ENCODE measurements around the gene NAV3. TPM values are rescaled to one million over a fixed set of nuclear protein-coding genes. Genes with fewer than 3 reads are reported as not detected.

Gene NAV3
- total and polyA plus RNA-seq, 2 experiments from 2014 or later, result 4.0 to 12.0 TPM

DNA sequence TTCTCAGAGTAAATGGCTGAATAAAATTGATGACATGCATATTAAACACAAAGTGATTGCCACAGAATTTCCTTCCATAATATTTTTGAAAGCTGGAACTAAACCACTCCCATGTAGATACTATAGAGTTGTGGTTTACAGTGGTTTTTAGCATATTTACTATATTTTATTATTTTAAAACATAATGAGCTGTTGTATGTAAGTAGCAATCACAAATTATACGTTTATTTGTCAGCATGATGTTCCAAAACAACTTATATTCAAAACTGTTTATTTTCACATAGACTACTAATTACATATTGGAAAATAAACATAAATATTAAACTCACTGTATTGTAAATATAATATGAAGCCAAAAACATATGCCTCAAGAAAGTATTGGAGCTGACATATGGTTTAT is 77.2 kb downstream of the NAV3 start:
- H3K27me3 Mint-ChIP-seq (ENCODE audit: insufficient read depth, low read depth, poor library complexity), result no peaks in the 10 kb centered on the region
- H3K27ac Mint-ChIP-seq, result no peak overlapping the region
- 0 out of 3 replicates have a peak, but pooled peaks cover 2% of the 10 kb centered on the region for H3K4me1 Mint-ChIP-seq
- Histone ChIP-seq H3F3A (replicated peaks; ENCODE audit: low read depth) (no peaks in the 10 kb centered on the region), H3K4me1 (ENCODE audit: insufficient read depth) (no peaks in the 10 kb centered on the region), H4K20me1 (replicated peaks; ENCODE audit: insufficient read depth) (no peaks in the 10 kb centered on the region), H3K4me2 (no peak overlapping the region), H3K36me3 (ENCODE audit: insufficient read depth) (no peaks in the 10 kb centered on the region), H3K27ac (ENCODE audit: low read depth) (no peak overlapping the region), H3K9me2 (ENCODE audit: insufficient read depth) (no peaks in the 10 kb centered on the region), H3K79me2 (replicated peaks; ENCODE audit: insufficient read depth) (no peaks in the 10 kb centered on the region), H3K4me3 (no peak overlapping the region), H3K27me3 (ENCODE audit: insufficient read depth) (no peaks in the 10 kb centered on the region), H2AFZ (no peak overlapping the region)
- no peak overlapping the region for H3K4me3 Mint-ChIP-seq
- TF ChIP-seq NANOG (IDR thresholded peaks at IDR 0.05; ENCODE audit: borderline replicate concordance) (no peak), ZNF114 (CRISPR knock-in tag; IDR thresholded peaks at IDR 0.05) (no peak), JUNB (IDR thresholded peaks at IDR 0.05; ENCODE audit: unreplicated experiment) (no peak), STAT1 (IDR thresholded peaks at IDR 0.05; ENCODE audit: unreplicated experiment) (no peak), ZNF331 (CRISPR knock-in tag; IDR thresholded peaks at IDR 0.05; ENCODE audit: low read depth) (no peak), POLR2AphosphoS5 (IDR thresholded peaks at IDR 0.05; ENCODE audit: low read depth) (no peak)
- TF ChIP-seq, protein P1, sequence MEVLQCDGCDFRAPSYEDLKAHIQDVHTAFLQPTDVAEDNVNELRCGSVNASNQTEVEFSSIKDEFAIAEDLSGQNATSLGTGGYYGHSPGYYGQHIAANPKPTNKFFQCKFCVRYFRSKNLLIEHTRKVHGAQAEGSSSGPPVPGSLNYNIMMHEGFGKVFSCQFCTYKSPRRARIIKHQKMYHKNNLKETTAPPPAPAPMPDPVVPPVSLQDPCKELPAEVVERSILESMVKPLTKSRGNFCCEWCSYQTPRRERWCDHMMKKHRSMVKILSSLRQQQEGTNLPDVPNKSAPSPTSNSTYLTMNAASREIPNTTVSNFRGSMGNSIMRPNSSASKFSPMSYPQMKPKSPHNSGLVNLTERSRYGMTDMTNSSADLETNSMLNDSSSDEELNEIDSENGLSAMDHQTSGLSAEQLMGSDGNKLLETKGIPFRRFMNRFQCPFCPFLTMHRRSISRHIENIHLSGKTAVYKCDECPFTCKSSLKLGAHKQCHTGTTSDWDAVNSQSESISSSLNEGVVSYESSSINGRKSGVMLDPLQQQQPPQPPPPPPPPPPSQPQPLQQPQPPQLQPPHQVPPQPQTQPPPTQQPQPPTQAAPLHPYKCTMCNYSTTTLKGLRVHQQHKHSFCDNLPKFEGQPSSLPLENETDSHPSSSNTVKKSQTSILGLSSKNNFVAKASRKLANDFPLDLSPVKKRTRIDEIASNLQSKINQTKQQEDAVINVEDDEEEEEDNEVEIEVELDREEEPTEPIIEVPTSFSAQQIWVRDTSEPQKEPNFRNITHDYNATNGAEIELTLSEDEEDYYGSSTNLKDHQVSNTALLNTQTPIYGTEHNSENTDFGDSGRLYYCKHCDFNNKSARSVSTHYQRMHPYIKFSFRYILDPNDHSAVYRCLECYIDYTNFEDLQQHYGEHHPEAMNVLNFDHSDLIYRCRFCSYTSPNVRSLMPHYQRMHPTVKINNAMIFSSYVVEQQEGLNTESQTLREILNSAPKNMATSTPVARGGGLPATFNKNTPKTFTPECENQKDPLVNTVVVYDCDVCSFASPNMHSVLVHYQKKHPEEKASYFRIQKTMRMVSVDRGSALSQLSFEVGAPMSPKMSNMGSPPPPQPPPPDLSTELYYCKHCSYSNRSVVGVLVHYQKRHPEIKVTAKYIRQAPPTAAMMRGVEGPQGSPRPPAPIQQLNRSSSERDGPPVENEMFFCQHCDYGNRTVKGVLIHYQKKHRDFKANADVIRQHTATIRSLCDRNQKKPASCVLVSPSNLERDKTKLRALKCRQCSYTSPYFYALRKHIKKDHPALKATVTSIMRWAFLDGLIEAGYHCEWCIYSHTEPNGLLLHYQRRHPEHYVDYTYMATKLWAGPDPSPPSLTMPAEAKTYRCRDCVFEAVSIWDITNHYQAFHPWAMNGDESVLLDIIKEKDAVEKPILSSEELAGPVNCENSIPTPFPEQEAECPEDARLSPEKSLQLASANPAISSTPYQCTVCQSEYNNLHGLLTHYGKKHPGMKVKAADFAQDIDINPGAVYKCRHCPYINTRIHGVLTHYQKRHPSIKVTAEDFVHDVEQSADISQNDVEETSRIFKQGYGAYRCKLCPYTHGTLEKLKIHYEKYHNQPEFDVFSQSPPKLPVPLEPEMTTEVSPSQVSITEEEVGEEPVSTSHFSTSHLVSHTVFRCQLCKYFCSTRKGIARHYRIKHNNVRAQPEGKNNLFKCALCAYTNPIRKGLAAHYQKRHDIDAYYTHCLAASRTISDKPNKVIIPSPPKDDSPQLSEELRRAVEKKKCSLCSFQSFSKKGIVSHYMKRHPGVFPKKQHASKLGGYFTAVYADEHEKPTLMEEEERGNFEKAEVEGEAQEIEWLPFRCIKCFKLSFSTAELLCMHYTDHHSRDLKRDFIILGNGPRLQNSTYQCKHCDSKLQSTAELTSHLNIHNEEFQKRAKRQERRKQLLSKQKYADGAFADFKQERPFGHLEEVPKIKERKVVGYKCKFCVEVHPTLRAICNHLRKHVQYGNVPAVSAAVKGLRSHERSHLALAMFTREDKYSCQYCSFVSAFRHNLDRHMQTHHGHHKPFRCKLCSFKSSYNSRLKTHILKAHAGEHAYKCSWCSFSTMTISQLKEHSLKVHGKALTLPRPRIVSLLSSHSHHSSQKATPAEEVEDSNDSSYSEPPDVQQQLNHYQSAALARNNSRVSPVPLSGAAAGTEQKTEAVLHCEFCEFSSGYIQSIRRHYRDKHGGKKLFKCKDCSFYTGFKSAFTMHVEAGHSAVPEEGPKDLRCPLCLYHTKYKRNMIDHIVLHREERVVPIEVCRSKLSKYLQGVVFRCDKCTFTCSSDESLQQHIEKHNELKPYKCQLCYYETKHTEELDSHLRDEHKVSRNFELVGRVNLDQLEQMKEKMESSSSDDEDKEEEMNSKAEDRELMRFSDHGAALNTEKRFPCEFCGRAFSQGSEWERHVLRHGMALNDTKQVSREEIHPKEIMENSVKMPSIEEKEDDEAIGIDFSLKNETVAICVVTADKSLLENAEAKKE (CRISPR knock-in tag; IDR thresholded peaks at IDR 0.05), result no peak
- ATAC-seq (no peak), DNase-seq (ENCODE audit: low spot score) (no peak)
- H3K9me3 Mint-ChIP-seq, result peaks cover 3% of the 10 kb centered on the region; the same call in 2 of the 3 replicates
- H3K36me3 Mint-ChIP-seq (ENCODE audit: low read depth), result peaks cover under 1% of the 10 kb centered on the region; the same call in 2 of the 3 replicates

DNA sequence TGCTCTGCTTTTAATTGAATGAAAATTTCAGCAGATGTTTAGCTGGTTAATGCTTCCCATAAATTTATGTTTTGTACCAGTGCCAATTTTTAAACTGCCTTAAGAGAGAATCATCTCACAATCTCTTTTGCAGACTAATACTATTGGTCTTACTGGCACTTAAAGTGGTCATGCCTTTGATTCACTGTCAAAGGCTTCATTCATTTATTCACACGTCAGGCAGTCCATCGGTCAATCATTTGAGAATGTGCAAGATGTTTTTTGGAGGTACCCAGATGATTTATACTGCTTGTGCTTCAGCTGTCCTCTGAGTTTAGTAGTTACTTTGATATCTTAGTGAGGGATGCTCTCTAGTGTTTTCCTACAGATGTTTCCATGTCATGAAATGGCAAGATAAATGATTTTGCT is 83.4 kb downstream of the NAV3 start:
- Mint-ChIP-seq H3K36me3 (ENCODE audit: low read depth) (no peaks in the 10 kb centered on the region; the same call in 2 of the 3 replicates), H3K27ac (peak overlapping the region; percentile 49; the same call in 1 of the 2 replicates), H3K4me1 (peaks cover 10% of the 10 kb centered on the region), H3K4me3 (no peak overlapping the region), H3K27me3 (ENCODE audit: insufficient read depth, low read depth, poor library complexity) (no peaks in the 10 kb centered on the region), H3K9me3 (no peaks in the 10 kb centered on the region)
- Histone ChIP-seq H3K9me2 (ENCODE audit: insufficient read depth) (no peaks in the 10 kb centered on the region), H4K20me1 (replicated peaks; ENCODE audit: insufficient read depth) (no peaks in the 10 kb centered on the region), H3K79me2 (replicated peaks; ENCODE audit: insufficient read depth) (no peaks in the 10 kb centered on the region), H3F3A (replicated peaks; ENCODE audit: low read depth) (no peaks in the 10 kb centered on the region), H3K36me3 (ENCODE audit: insufficient read depth) (no peaks in the 10 kb centered on the region), H3K4me2 (no peak overlapping the region), H3K27ac (ENCODE audit: low read depth) (no peak overlapping the region), H3K27me3 (ENCODE audit: insufficient read depth) (no peaks in the 10 kb centered on the region), H3K4me3 (no peak overlapping the region), H2AFZ (no peak overlapping the region), H3K4me1 (ENCODE audit: insufficient read depth) (peaks cover 12% of the 10 kb centered on the region)
- DNase-seq (ENCODE audit: low spot score), result no peak
- no peak for ATAC-seq
- TF ChIP-seq EZH2 (IDR thresholded peaks at IDR 0.05; ENCODE audit: low read depth, unreplicated experiment), result no peak
- no peak for TF ChIP-seq STAT1 (IDR thresholded peaks at IDR 0.05; ENCODE audit: unreplicated experiment)
- TF ChIP-seq, protein P2, sequence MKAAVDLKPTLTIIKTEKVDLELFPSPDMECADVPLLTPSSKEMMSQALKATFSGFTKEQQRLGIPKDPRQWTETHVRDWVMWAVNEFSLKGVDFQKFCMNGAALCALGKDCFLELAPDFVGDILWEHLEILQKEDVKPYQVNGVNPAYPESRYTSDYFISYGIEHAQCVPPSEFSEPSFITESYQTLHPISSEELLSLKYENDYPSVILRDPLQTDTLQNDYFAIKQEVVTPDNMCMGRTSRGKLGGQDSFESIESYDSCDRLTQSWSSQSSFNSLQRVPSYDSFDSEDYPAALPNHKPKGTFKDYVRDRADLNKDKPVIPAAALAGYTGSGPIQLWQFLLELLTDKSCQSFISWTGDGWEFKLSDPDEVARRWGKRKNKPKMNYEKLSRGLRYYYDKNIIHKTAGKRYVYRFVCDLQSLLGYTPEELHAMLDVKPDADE (IDR thresholded peaks at IDR 0.05), result no peak
